ENCODE results near the gene HLCS.
A peak's percentile ranks its signal among the peaks of the same experiment; 100 is the strongest.

GRCh38 chr21:36704281-36704957 is 262.1 kb downstream of the HLCS start:
- TF ChIP-seq CTCF (IDR thresholded peaks at IDR 0.05; ENCODE audit: low read length) (no peak), EZH2 (optimal IDR thresholded peaks at IDR 0.05; ENCODE audit: low read depth, low read length) (peak; percentile 44), EZH2phosphoT487 (IDR thresholded peaks at IDR 0.05; ENCODE audit: low read length) (no peak)
